ENCODE data around the gene SUZ12. TPM values are rescaled to one million over a fixed set of nuclear protein-coding genes. Genes with fewer than 3 reads are reported as not detected.
A peak's percentile ranks its signal among the peaks of the same experiment; 100 is the strongest.

The SUZ12 gene
- polyA plus RNA-seq, 1 of the 3 experiments (the other 2 are of a cell fraction): 6.3 TPM

DNA sequence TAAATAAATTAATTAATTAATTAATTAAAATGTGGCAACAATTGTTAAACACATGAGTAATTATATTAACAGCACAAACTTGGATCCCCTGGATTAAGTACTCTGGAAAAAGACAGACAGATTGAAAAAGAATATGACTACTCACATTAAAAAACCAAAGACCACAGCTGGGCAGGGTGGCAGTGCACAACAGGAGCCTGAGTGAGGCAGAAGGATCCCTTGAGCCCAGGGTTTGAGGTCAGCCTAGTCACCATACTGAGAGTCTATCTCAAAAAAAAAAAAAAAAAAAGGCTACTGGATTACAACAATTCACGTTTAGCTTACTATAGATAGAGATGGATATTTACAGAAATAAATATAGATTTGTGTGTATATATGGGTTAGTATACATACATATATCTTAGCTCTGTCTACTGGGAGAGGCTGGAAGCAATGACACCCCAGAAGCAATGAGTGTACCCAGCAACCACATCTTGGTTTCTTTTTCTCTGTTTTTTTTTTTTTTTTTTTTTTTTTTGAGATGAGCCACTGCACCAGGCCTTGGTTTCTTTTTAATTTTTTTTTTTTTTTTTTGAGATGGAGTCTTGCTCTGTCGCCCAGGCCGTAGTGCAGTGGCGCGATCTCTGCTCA is 10.6 kb upstream of the SUZ12 start (continued):
- TF ChIP-seq, protein P1, sequence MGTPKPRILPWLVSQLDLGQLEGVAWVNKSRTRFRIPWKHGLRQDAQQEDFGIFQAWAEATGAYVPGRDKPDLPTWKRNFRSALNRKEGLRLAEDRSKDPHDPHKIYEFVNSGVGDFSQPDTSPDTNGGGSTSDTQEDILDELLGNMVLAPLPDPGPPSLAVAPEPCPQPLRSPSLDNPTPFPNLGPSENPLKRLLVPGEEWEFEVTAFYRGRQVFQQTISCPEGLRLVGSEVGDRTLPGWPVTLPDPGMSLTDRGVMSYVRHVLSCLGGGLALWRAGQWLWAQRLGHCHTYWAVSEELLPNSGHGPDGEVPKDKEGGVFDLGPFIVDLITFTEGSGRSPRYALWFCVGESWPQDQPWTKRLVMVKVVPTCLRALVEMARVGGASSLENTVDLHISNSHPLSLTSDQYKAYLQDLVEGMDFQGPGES (IDR thresholded peaks at IDR 0.05; ENCODE audit: low read depth, low read length): no peak
- TF ChIP-seq JUND (IDR thresholded peaks at IDR 0.05): no peak
- TF ChIP-seq EP300 (IDR thresholded peaks at IDR 0.05; ENCODE audit: borderline replicate concordance in 1 of 2, low read depth in 1 of 2, low read length in 1 of 2): no peak
- TF ChIP-seq SIN3A (IDR thresholded peaks at IDR 0.05; ENCODE audit: borderline replicate concordance, low read depth, low read length): no peak
- TF ChIP-seq, protein P2, sequence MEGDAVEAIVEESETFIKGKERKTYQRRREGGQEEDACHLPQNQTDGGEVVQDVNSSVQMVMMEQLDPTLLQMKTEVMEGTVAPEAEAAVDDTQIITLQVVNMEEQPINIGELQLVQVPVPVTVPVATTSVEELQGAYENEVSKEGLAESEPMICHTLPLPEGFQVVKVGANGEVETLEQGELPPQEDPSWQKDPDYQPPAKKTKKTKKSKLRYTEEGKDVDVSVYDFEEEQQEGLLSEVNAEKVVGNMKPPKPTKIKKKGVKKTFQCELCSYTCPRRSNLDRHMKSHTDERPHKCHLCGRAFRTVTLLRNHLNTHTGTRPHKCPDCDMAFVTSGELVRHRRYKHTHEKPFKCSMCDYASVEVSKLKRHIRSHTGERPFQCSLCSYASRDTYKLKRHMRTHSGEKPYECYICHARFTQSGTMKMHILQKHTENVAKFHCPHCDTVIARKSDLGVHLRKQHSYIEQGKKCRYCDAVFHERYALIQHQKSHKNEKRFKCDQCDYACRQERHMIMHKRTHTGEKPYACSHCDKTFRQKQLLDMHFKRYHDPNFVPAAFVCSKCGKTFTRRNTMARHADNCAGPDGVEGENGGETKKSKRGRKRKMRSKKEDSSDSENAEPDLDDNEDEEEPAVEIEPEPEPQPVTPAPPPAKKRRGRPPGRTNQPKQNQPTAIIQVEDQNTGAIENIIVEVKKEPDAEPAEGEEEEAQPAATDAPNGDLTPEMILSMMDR (IDR thresholded peaks at IDR 0.05): no peak
- TF ChIP-seq, protein P3, sequence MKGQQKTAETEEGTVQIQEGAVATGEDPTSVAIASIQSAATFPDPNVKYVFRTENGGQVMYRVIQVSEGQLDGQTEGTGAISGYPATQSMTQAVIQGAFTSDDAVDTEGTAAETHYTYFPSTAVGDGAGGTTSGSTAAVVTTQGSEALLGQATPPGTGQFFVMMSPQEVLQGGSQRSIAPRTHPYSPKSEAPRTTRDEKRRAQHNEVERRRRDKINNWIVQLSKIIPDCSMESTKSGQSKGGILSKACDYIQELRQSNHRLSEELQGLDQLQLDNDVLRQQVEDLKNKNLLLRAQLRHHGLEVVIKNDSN (IDR thresholded peaks at IDR 0.05; ENCODE audit: borderline replicate concordance, low read depth): no peak
- no peak for TF ChIP-seq GATA2 (CRISPR knock-in tag; IDR thresholded peaks at IDR 0.05)
- TF ChIP-seq, protein P4, sequence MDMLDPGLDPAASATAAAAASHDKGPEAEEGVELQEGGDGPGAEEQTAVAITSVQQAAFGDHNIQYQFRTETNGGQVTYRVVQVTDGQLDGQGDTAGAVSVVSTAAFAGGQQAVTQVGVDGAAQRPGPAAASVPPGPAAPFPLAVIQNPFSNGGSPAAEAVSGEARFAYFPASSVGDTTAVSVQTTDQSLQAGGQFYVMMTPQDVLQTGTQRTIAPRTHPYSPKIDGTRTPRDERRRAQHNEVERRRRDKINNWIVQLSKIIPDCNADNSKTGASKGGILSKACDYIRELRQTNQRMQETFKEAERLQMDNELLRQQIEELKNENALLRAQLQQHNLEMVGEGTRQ (IDR thresholded peaks at IDR 0.05; ENCODE audit: borderline replicate concordance, low read depth, low read length): no peak
- no peak for TF ChIP-seq EZH2phosphoT487 (IDR thresholded peaks at IDR 0.05; ENCODE audit: borderline replicate concordance, low read depth)
- no peak for TF ChIP-seq RFX5 (IDR thresholded peaks at IDR 0.05; ENCODE audit: low read length)

DNA sequence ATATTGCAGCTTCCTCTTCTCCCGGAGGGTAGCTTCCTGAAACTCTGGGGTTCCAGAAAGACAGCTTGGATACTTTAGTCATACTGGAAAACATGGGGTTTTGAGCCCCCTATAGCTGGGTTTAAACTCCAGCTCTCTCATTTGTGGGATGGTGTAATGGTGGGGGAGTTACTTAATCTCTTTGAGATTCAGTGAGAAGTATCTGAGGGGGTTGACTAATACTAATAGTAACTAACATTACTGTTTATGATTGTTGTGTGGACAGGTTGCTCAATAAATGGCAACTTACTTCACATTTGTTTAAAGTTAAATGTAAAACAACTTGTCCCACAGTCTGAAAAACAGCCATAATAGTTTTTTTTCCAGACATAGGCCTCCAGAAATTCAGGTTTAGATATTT is 5.1 kb upstream of the SUZ12 start:
- POLR2A ChIA-PET: no interaction called here
- CTCF ChIA-PET: interaction anchor here (0.9 kb wide), 1 partner anchor 20 kb away, joined by 3 read pairs; no protein-coding TSS in a partner anchor
- 89% methylated on average over 1 of the region's 1 CpG for WGBS (ENCODE audit: low lambda C conversion rate)
- no peak for DNase-seq
- no peak overlapping the region for H3K27ac ChIP-seq (ENCODE audit: low read depth in 2 of 2, low read length in 1 of 2)
- no peaks in the 10 kb centered on the region for H3K36me3 ChIP-seq (replicated peaks in 1 of 2; ENCODE audit: control insufficient read depth in 1 of 2, insufficient read depth in 2 of 2, low read length in 1 of 2)
- H3K4me3 ChIP-seq (ENCODE audit: low read depth in 2 of 2, low read length in 1 of 2): no peak overlapping the region
- H3K9me2 ChIP-seq: no peaks in the 10 kb centered on the region
- H4K20me1 ChIP-seq (ENCODE audit: insufficient read depth): no peaks in the 10 kb centered on the region
- H3F3A ChIP-seq (replicated peaks; ENCODE audit: insufficient read depth): peaks cover 6% of the 10 kb centered on the region
- no peaks in the 10 kb centered on the region for H3K27me3 ChIP-seq (ENCODE audit: insufficient read depth)
- no peaks in the 10 kb centered on the region for H3K9me3 ChIP-seq
- no peak overlapping the region for H3K9ac ChIP-seq
- H3K4me2 ChIP-seq: no peak overlapping the region
- TF ChIP-seq RFX5 (IDR thresholded peaks at IDR 0.05; ENCODE audit: low read length): no peak
- TF ChIP-seq GABPA (IDR thresholded peaks at IDR 0.05; ENCODE audit: low read depth): no peak
- no peak for TF ChIP-seq RAD21 (IDR thresholded peaks at IDR 0.05; ENCODE audit: low read length)
- no peak for TF ChIP-seq YY1 (IDR thresholded peaks at IDR 0.05; ENCODE audit: low read depth)
- no peak for TF ChIP-seq NFIC (IDR thresholded peaks at IDR 0.05; ENCODE audit: borderline replicate concordance)
- H3K79me2 ChIP-seq (ENCODE audit: insufficient read depth): no peaks in the 10 kb centered on the region
- no peaks in the 10 kb centered on the region for H3K4me1 ChIP-seq (ENCODE audit: control insufficient read depth in 1 of 2, insufficient read depth in 2 of 2, low read depth in 1 of 2, low read length in 1 of 2)
- H2AFZ ChIP-seq (ENCODE audit: low read depth): peak overlapping the region; percentile 59; the same call in 1 of the 2 replicates
